Measurements from ENCODE around the gene PRELP.

The PRELP gene

GRCh38 chr1:203519896-203520295 is 44.3 kb downstream of the PRELP start:
- Mint-ChIP-seq H3K27me3 (peaks cover 9 to 18% of the 10 kb centered on the region in 2 donors), H3K27ac (no peak overlapping the region), H3K4me1 (ENCODE audit: low read depth in 2 of 2) (no peaks in the 10 kb centered on the region), H3K4me3 (no peak overlapping the region), H3K9me3 (no peaks in the 10 kb centered on the region), H3K36me3 (ENCODE audit: insufficient read depth) (no peaks in the 10 kb centered on the region)
- no peak for DNase-seq
- no peak for ATAC-seq (replicated peaks)

GRCh38 chr1:203520315-203520714 is 44.7 kb downstream of the PRELP start:
- Mint-ChIP-seq H3K27me3 (peaks cover 5 to 14% of the 10 kb centered on the region in 2 donors), H3K9me3 (no peaks in the 10 kb centered on the region), H3K36me3 (ENCODE audit: insufficient read depth) (no peaks in the 10 kb centered on the region), H3K4me1 (ENCODE audit: low read depth in 2 of 2) (no peaks in the 10 kb centered on the region), H3K4me3 (no peak overlapping the region), H3K27ac (no peak overlapping the region)
- DNase-seq (no peak), ATAC-seq (replicated peaks) (no peak)

- no peaks in the 10 kb centered on the region for H3K36me3 Mint-ChIP-seq (ENCODE audit: insufficient read depth)
- DNase-seq: no peak
- peaks cover 0 to 9% of the 10 kb centered on the region in 2 donors for H3K27me3 Mint-ChIP-seq
- no peak overlapping the region for H3K27ac Mint-ChIP-seq
- ATAC-seq (replicated peaks): no peak
- no peaks in the 10 kb centered on the region for H3K4me1 Mint-ChIP-seq (ENCODE audit: low read depth in 2 of 2)
- no peaks in the 10 kb centered on the region for H3K9me3 Mint-ChIP-seq
- H3K4me3 Mint-ChIP-seq: no peak overlapping the region
Observed at GRCh38 chr1:203521074-203521794, 45.6 kb downstream of the PRELP start.

- no peaks in the 10 kb centered on the region for H3K36me3 Mint-ChIP-seq (ENCODE audit: insufficient read depth)
- ATAC-seq (replicated peaks): no peak
- H3K4me3 Mint-ChIP-seq: no peak overlapping the region
- no peaks in the 10 kb centered on the region for H3K4me1 Mint-ChIP-seq (ENCODE audit: low read depth in 2 of 2)
- no peaks in the 10 kb centered on the region for H3K9me3 Mint-ChIP-seq
- peaks cover 0 to 9% of the 10 kb centered on the region in 2 donors for H3K27me3 Mint-ChIP-seq
- DNase-seq: no peak
- H3K27ac Mint-ChIP-seq: no peak overlapping the region
Observed at GRCh38 chr1:203521812-203522211, 46.2 kb downstream of the PRELP start.

- no peak overlapping the region for H3K4me3 Mint-ChIP-seq
- ATAC-seq (replicated peaks) (no peak), DNase-seq (no peak)
- H3K27me3 Mint-ChIP-seq: peaks cover 0 to 9% of the 10 kb centered on the region in 2 donors
- H3K4me1 Mint-ChIP-seq (ENCODE audit: low read depth in 2 of 2): no peaks in the 10 kb centered on the region
- H3K36me3 Mint-ChIP-seq (ENCODE audit: insufficient read depth): no peaks in the 10 kb centered on the region
- no peaks in the 10 kb centered on the region for H3K9me3 Mint-ChIP-seq
- no peak overlapping the region for H3K27ac Mint-ChIP-seq
Observed at GRCh38 chr1:203522237-203522636, 46.6 kb downstream of the PRELP start.

- ATAC-seq (replicated peaks) (no peak), DNase-seq (no peak)
- Mint-ChIP-seq H3K4me3 (no peak overlapping the region), H3K9me3 (no peaks in the 10 kb centered on the region), H3K4me1 (ENCODE audit: low read depth in 2 of 2) (no peaks in the 10 kb centered on the region), H3K27ac (no peak overlapping the region), H3K36me3 (ENCODE audit: insufficient read depth) (no peaks in the 10 kb centered on the region), H3K27me3 (peaks cover 0 to 6% of the 10 kb centered on the region in 2 donors)
Observed at GRCh38 chr1:203523667-203524066, 48.1 kb downstream of the PRELP start.

GRCh38 chr1:203524152-203524551 is 48.5 kb downstream of the PRELP start:
- no peaks in the 10 kb centered on the region for H3K36me3 Mint-ChIP-seq (ENCODE audit: insufficient read depth)
- no peaks in the 10 kb centered on the region for H3K4me1 Mint-ChIP-seq (ENCODE audit: low read depth in 2 of 2)
- H3K9me3 Mint-ChIP-seq: no peaks in the 10 kb centered on the region
- H3K27ac Mint-ChIP-seq: no peak overlapping the region
- ATAC-seq (replicated peaks) (no peak), DNase-seq (no peak)
- peaks cover 0 to 1% of the 10 kb centered on the region in 2 donors for H3K27me3 Mint-ChIP-seq
- no peak overlapping the region for H3K4me3 Mint-ChIP-seq

- Mint-ChIP-seq H3K27ac (no peak overlapping the region), H3K4me1 (ENCODE audit: low read depth in 2 of 2) (no peaks in the 10 kb centered on the region), H3K4me3 (no peak overlapping the region), H3K36me3 (ENCODE audit: insufficient read depth) (no peaks in the 10 kb centered on the region), H3K27me3 (no peaks in the 10 kb centered on the region), H3K9me3 (no peaks in the 10 kb centered on the region)
- ATAC-seq (replicated peaks): no peak
- no peak for DNase-seq
Observed at GRCh38 chr1:203524824-203525223, 49.2 kb downstream of the PRELP start.

GRCh38 chr1:203525685-203526084 is 50.1 kb downstream of the PRELP start:
- Mint-ChIP-seq H3K9me3 (no peaks in the 10 kb centered on the region), H3K27me3 (no peaks in the 10 kb centered on the region), H3K4me1 (ENCODE audit: low read depth in 2 of 2) (no peaks in the 10 kb centered on the region), H3K27ac (no peak overlapping the region), H3K36me3 (ENCODE audit: insufficient read depth) (no peaks in the 10 kb centered on the region), H3K4me3 (no peak overlapping the region)
- ATAC-seq (replicated peaks): no peak
- no peak for DNase-seq

- Mint-ChIP-seq H3K27ac (no peak overlapping the region), H3K36me3 (ENCODE audit: insufficient read depth) (no peaks in the 10 kb centered on the region), H3K27me3 (no peaks in the 10 kb centered on the region), H3K4me3 (no peak overlapping the region), H3K4me1 (ENCODE audit: low read depth in 2 of 2) (no peaks in the 10 kb centered on the region), H3K9me3 (no peaks in the 10 kb centered on the region)
- ATAC-seq (replicated peaks) (no peak), DNase-seq (no peak)
Observed at GRCh38 chr1:203526130-203526529, 50.5 kb downstream of the PRELP start.

GRCh38 chr1:203526572-203526971 is 51.0 kb downstream of the PRELP start:
- Mint-ChIP-seq H3K27ac (no peak overlapping the region), H3K36me3 (ENCODE audit: insufficient read depth) (no peaks in the 10 kb centered on the region), H3K4me3 (no peak overlapping the region), H3K27me3 (no peaks in the 10 kb centered on the region), H3K4me1 (ENCODE audit: low read depth in 2 of 2) (no peaks in the 10 kb centered on the region), H3K9me3 (no peaks in the 10 kb centered on the region)
- ATAC-seq (replicated peaks): no peak
- DNase-seq: no peak

- H3K36me3 Mint-ChIP-seq (ENCODE audit: insufficient read depth): no peaks in the 10 kb centered on the region
- H3K4me3 Mint-ChIP-seq: no peak overlapping the region
- H3K4me1 Mint-ChIP-seq (ENCODE audit: low read depth in 2 of 2): no peaks in the 10 kb centered on the region
- H3K27me3 Mint-ChIP-seq: no peaks in the 10 kb centered on the region
- H3K9me3 Mint-ChIP-seq: no peaks in the 10 kb centered on the region
- ATAC-seq (replicated peaks) (no peak), DNase-seq (no peak)
- H3K27ac Mint-ChIP-seq: no peak overlapping the region
Observed at GRCh38 chr1:203527013-203527412, 51.4 kb downstream of the PRELP start.

GRCh38 chr1:203528063-203528462 is 52.5 kb downstream of the PRELP start:
- DNase-seq (no peak), ATAC-seq (replicated peaks) (no peak)
- Mint-ChIP-seq H3K27ac (no peak overlapping the region), H3K9me3 (no peaks in the 10 kb centered on the region), H3K27me3 (no peaks in the 10 kb centered on the region), H3K4me3 (no peak overlapping the region), H3K4me1 (ENCODE audit: low read depth in 2 of 2) (no peaks in the 10 kb centered on the region), H3K36me3 (ENCODE audit: insufficient read depth) (no peaks in the 10 kb centered on the region)

GRCh38 chr1:203528976-203529835 is 53.6 kb downstream of the PRELP start:
- Mint-ChIP-seq H3K36me3 (ENCODE audit: insufficient read depth) (no peaks in the 10 kb centered on the region), H3K27ac (no peak overlapping the region), H3K4me1 (ENCODE audit: low read depth in 2 of 2) (no peaks in the 10 kb centered on the region), H3K4me3 (no peak overlapping the region), H3K27me3 (no peaks in the 10 kb centered on the region), H3K9me3 (no peaks in the 10 kb centered on the region)
- no peak for ATAC-seq (replicated peaks)
- no peak for DNase-seq

Measured in effector memory CD8-positive, alpha-beta T cell (primary cell).